H1 (cell line): ENCODE results near the gene HIC2. TPM values are rescaled to one million over a fixed set of nuclear protein-coding genes. Genes with fewer than 3 reads are reported as not detected.

Experiments used
- CTCF ChIA-PET: fragments of 300-600 bp; sonication (Branson Sonifier 250); formaldehyde crosslinking; loops from one replicate; lab custom pipeline; 2021; ENCODE audit not compliant: partially characterized antibody; lab: Charles Lee
- POLR2A ChIA-PET: fragments of 300-600 bp; sonication (Branson Sonifier 250); formaldehyde crosslinking; loops from one replicate; lab custom pipeline; 2021; ENCODE audit warnings: inconsistent platforms; ENCODE audit not compliant: partially characterized antibody; lab: Charles Lee
- DNase-seq, 2 experiments: peaks; one replicate each; pipeline versions ENCODE4 v3.0.0 to v3.0.0-alpha.2; 2010 to 2022; ENCODE audit warnings: low spot score in 2 of 2, low read depth in 1 of 2, mixed read lengths in 1 of 2
- FAIRE-seq: peaks from 2 replicates; lab custom pipeline; 2011; peaks lifted over from hg19 to GRCh38; lab: Jason Lieb, UNC
- H2AFZ ChIP-seq: 2 replicates; pipeline ENCODE4 v1.8.1; 2012; ENCODE audit warnings: low read length, inconsistent platforms
- H2AK5ac ChIP-seq: 2 replicates; pipeline ENCODE4 v1.6.1; 2013; ENCODE audit warnings: low read depth, low read length
- H2BK120ac ChIP-seq: replicated peaks from 2 replicates; pipeline ENCODE3; 2013; ENCODE audit warnings: low read depth, low read length, inconsistent platforms
- H2BK12ac ChIP-seq: 2 replicates; pipeline ENCODE4 v1.6.1; 2013; ENCODE audit warnings: low read depth, low read length
- H2BK15ac ChIP-seq: 2 replicates; pipeline ENCODE4 v1.6.1; 2013; ENCODE audit warnings: low read length
- H2BK20ac ChIP-seq: 2 replicates; pipeline ENCODE4 v1.6.1; 2013; ENCODE audit warnings: low read length
- H2BK5ac ChIP-seq: 2 replicates; pipeline ENCODE4 v1.6.1; 2013; ENCODE audit warnings: low read depth, low read length
- H3K14ac ChIP-seq: 2 replicates; pipeline ENCODE4 v1.6.1; 2013; ENCODE audit warnings: inconsistent platforms; ENCODE audit not compliant: insufficient read length
- H3K18ac ChIP-seq: 2 replicates; pipeline ENCODE4 v1.6.1; 2013; ENCODE audit warnings: low read length; ENCODE audit errors: extremely low read depth
- H3K23ac ChIP-seq: 2 replicates; pipeline ENCODE4 v1.6.1; 2013; ENCODE audit warnings: inconsistent platforms; ENCODE audit not compliant: insufficient read length
- H3K23me2 ChIP-seq: 2 replicates; pipeline ENCODE4 v1.6.1; 2013; ENCODE audit warnings: low read depth, low read length
- H3K27ac ChIP-seq: 2 replicates; pipeline ENCODE4 v1.6.1; 2011; ENCODE audit warnings: low read depth, low read length, inconsistent platforms
- H3K27me3 ChIP-seq, 4 experiments: replicated peaks in 1 of 4; 1 replicate in 1 of 4; 2 replicates in 3 of 4; pipeline versions ENCODE4 v1.6.1 to v1.8.1; 2011 to 2013; ENCODE audit warnings: low read length in 3 of 4, mild to moderate bottlenecking in 3 of 4, inconsistent platforms in 2 of 4, mixed read lengths in 2 of 4, moderate library complexity in 1 of 4; ENCODE audit not compliant: control insufficient read depth in 3 of 4, insufficient read depth in 3 of 4; ENCODE audit errors: extremely low read depth in 1 of 4
- H3K36me3 ChIP-seq, 4 experiments: 2 replicates each; pipeline versions ENCODE4 v1.6.1 to v1.8.1; 2011 to 2013; ENCODE audit warnings: mild to moderate bottlenecking in 4 of 4, low read length in 3 of 4, moderate library complexity in 2 of 4, control low read depth in 1 of 4, inconsistent platforms in 1 of 4; ENCODE audit not compliant: insufficient read depth in 4 of 4, control insufficient read depth in 2 of 4
- H3K4ac ChIP-seq: replicated peaks from 2 replicates; pipeline ENCODE3; 2013; ENCODE audit warnings: low read length, low read depth, mixed read lengths, inconsistent platforms; ENCODE audit not compliant: insufficient read length
- H3K4me1 ChIP-seq, 4 experiments: replicated peaks in 1 of 4; 1 replicate in 1 of 4; 2 replicates in 3 of 4; pipeline versions ENCODE4 v1.6.1 to v1.8.1; 2011 to 2013; ENCODE audit warnings: low read length in 3 of 4, inconsistent platforms in 2 of 4, mixed read lengths in 1 of 4; ENCODE audit not compliant: insufficient read depth in 4 of 4, control insufficient read depth in 3 of 4
- H3K4me2 ChIP-seq, 2 experiments: 2 replicates each; pipeline versions ENCODE4 v1.6.1 to v1.8.1; 2011 to 2013; ENCODE audit warnings: low read depth in 2 of 2, low read length in 2 of 2, control low read depth in 1 of 2, inconsistent platforms in 1 of 2, mild to moderate bottlenecking in 1 of 2; ENCODE audit not compliant: insufficient read depth in 1 of 2
- H3K4me3 ChIP-seq, 4 experiments: fragments of 200-600, 300-600 bp in 1 of 4; sonication (generic), shearing (Covaris generic), sonication (Bioruptor Twin) in 1 of 4; 2 replicates each; pipeline versions ENCODE4 v1.5.1 to v1.8.1; 2011 to 2016; ENCODE audit warnings: low read length in 4 of 4, low read depth in 3 of 4, control low read depth in 2 of 4, inconsistent platforms in 2 of 4, mild to moderate bottlenecking in 2 of 4, mixed read lengths in 1 of 4, moderate library complexity in 1 of 4; ENCODE audit not compliant: insufficient read depth in 2 of 4; ENCODE audit errors: extremely low read depth in 1 of 4
- H3K56ac ChIP-seq: replicated peaks from 2 replicates; pipeline ENCODE3; 2013; ENCODE audit warnings: low read depth, mild to moderate bottlenecking, mixed read lengths, low read length, inconsistent platforms; ENCODE audit not compliant: insufficient read length
- H3K79me1 ChIP-seq: 2 replicates; pipeline ENCODE4 v1.6.1; 2013; ENCODE audit warnings: low read depth, low read length, control low read depth
- H3K79me2 ChIP-seq, 2 experiments: 2 replicates each; pipeline versions ENCODE4 v1.6.1 to v1.8.1; 2012 to 2013; ENCODE audit warnings: low read length in 2 of 2, mild to moderate bottlenecking in 2 of 2, inconsistent platforms in 1 of 2; ENCODE audit not compliant: insufficient read depth in 2 of 2, control insufficient read depth in 1 of 2
- H3K9ac ChIP-seq, 4 experiments: replicated peaks in 1 of 4; 1 replicate in 1 of 4; 2 replicates in 3 of 4; pipeline versions ENCODE4 v1.6.1 to v1.8.1; 2011 to 2013; ENCODE audit warnings: low read depth in 3 of 4, low read length in 3 of 4, control low read depth in 2 of 4, mild to moderate bottlenecking in 2 of 4, moderate library complexity in 2 of 4, inconsistent platforms in 1 of 4; ENCODE audit errors: extremely low read depth in 1 of 4
- H3K9me3 ChIP-seq, 2 experiments: 2 replicates each; pipeline versions ENCODE4 v1.6.1 to v1.8.1; 2012 to 2013; ENCODE audit warnings: mild to moderate bottlenecking in 2 of 2, moderate library complexity in 2 of 2, control low read depth in 1 of 2, inconsistent platforms in 1 of 2, low read depth in 1 of 2, low read length in 1 of 2, mixed read lengths in 1 of 2; ENCODE audit not compliant: insufficient read depth in 2 of 2
- H4K20me1 ChIP-seq, 2 experiments: replicated peaks in 1 of 2; 2 replicates each; pipeline versions ENCODE3 to v1.8.1; 2011 to 2013; ENCODE audit warnings: inconsistent platforms in 2 of 2, low read length in 2 of 2, mild to moderate bottlenecking in 1 of 2; ENCODE audit not compliant: insufficient read depth in 2 of 2, control insufficient read depth in 1 of 2
- H4K5ac ChIP-seq: 2 replicates; pipeline ENCODE4 v1.6.1; 2013; ENCODE audit warnings: low read length, low read depth, mixed read lengths, inconsistent platforms; ENCODE audit not compliant: insufficient read length
- H4K8ac ChIP-seq: 2 replicates; pipeline ENCODE4 v1.8.0; 2013; ENCODE audit warnings: mild to moderate bottlenecking, moderate library complexity, low read length, inconsistent platforms; ENCODE audit not compliant: insufficient read depth; ENCODE audit errors: extremely low read depth
- H4K91ac ChIP-seq: replicated peaks from 2 replicates; pipeline ENCODE3; 2013; ENCODE audit warnings: low read length, mixed read lengths, inconsistent platforms; ENCODE audit not compliant: insufficient read length
- ATF3 ChIP-seq: IDR thresholded peaks from 2 replicates; pipeline ENCODE4 v1.6.1; 2011; ENCODE audit warnings: low read depth, mild to moderate bottlenecking, low read length; ENCODE audit not compliant: insufficient read depth
- EP300 ChIP-seq, 2 experiments: IDR thresholded peaks; 1 replicate in 1 of 2; 2 replicates in 1 of 2; pipeline ENCODE4 v1.6.1; 2011 to 2012; ENCODE audit warnings: low read depth in 2 of 2, low read length in 2 of 2, mild to moderate bottlenecking in 2 of 2, borderline replicate concordance in 1 of 2, inconsistent platforms in 1 of 2, moderate library complexity in 1 of 2
- GTF2F1 ChIP-seq: IDR thresholded peaks from 2 replicates; pipeline ENCODE4 v1.6.1; 2012; ENCODE audit warnings: low read depth, low read length, improper control_type of control experiment, borderline replicate concordance
- WGBS, 2 experiments: shearing (Covaris generic) in 1 of 2; methylation state at CpG; one replicate each; pipeline versions ENCODE4 v1.1.6 to v1.1.7; 2013 to 2015; ENCODE audit warnings: low lambda C conversion rate in 2 of 2, mixed read lengths in 2 of 2, inconsistent platforms in 1 of 2, low coverage in 1 of 2, missing lambda C conversion rate in 1 of 2; ENCODE audit not compliant: insufficient replicate concordance in 2 of 2, insufficient coverage in 1 of 2, insufficient read length in 1 of 2; ENCODE audit errors: extremely low coverage in 1 of 2, missing lambda C conversion rate in 1 of 2; 5-methylcytosine and 5-hydroxymethylcytosine counted together
- polyA plus RNA-seq, 7 experiments: library from polyadenylated mRNA; depleted of rRNA in 3 of 7; stranded (reverse) in 5 of 7; unstranded in 2 of 7; fragments of >200 nt in 5 of 7; fragments of 200-250 nt in 2 of 7; gene quantifications; 1 replicate in 5 of 7; 2 replicates in 1 of 7; 4 replicates in 1 of 7; pipeline versions ENCODE4 v1.2.1 to v1.2.3, GENCODE V29; 2011 to 2013; ENCODE audit warnings: missing spikeins in 2 of 7, mixed read lengths in 2 of 7
- total RNA-seq: library from RNA; stranded (reverse); fragmentation: NEBNext Ultra II Directional; extraction: Animal tissue kit (Norgen Biotek cat#: 25700); gene quantifications from 2 replicates; pipeline ENCODE4 v1.2.1, GENCODE V29; 2021

HIC2 gene
- total and polyA plus RNA-seq, 2 of the 8 experiments (the other 6 are each of a cell fraction or from before 2014, with no cell fraction given): 8.0 to 21.9 TPM

GRCh38 chr22:21446128-21446826 is 29.1 kb downstream of the HIC2 start:
- Histone ChIP-seq H2AFZ (no peak overlapping the region), H3K36me3 (peaks cover 0 to 21% (median 3%) of the 10 kb centered on the region in 4 experiments; a peak in 5 of 8 replicates), H3K79me1 (peaks cover 11% of the 10 kb centered on the region), H2BK12ac (no peak overlapping the region), H3K4me1 (peaks cover 3 to 13% (median 8%) of the 10 kb centered on the region in 4 experiments), H3K4ac (no peak overlapping the region), H2BK120ac (no peak overlapping the region), H3K27ac (no peak overlapping the region), H4K20me1 (peaks cover 5 to 19% of the 10 kb centered on the region in 2 experiments), H3K23ac (no peak overlapping the region), H3K27me3 (no peaks in the 10 kb centered on the region), H3K4me3 (no peak overlapping the region), H3K9me3 (no peaks in the 10 kb centered on the region), H3K23me2 (peaks cover 2% of the 10 kb centered on the region; the same call in 1 of the 2 replicates), H4K8ac (no peak overlapping the region), H2BK20ac (no peak overlapping the region), H4K91ac (no peak overlapping the region), H2AK5ac (0 out of 2 replicates have a peak overlapping the region, but pooled peaks have one; percentile 39), H3K18ac (no peak overlapping the region), H3K14ac (no peak overlapping the region), H4K5ac (no peak overlapping the region), H3K79me2 (no peaks in the 10 kb centered on the region), H3K56ac (no peak overlapping the region), H2BK5ac (no peak overlapping the region), H2BK15ac (no peak overlapping the region), H3K9ac (no peak overlapping the region), H3K4me2 (no peak overlapping the region)
- CTCF ChIA-PET: interaction anchor here (1.6 kb wide), 1 partner anchor 183 kb away, joined by 3 read pairs; the partner anchor contains the start of gene YDJC
- 97% methylated on average over 42 of the region's 49 CpGs; no CpG with 5 or more reads in 1 of the 2 experiments for WGBS, 2 experiments
- TF ChIP-seq ATF3 (no peak), GTF2F1 (no peak), EP300 (IDR thresholded peaks at IDR 0.05; ENCODE audit: borderline replicate concordance in 1 of 2, low read depth in 2 of 2, low read length in 2 of 2) (no peak)
- peak in 1 of 2 experiments; percentile 43 for DNase-seq
- POLR2A ChIA-PET: no interaction called here
- FAIRE-seq: no peak
